Activated T-cell treated with anti-CD3 and anti-CD28 coated beads, Interleukin-2, amount 50 U/mL, for 24 hours (primary cell): Measurements from ENCODE around the gene LRRC40.
"Not testable (repeated sequence)": the region's sequence is repeated elsewhere in the genome, so short reads cannot be mapped to it uniquely, and the experiment has no call there.

ENCODE experiments used
- DNase-seq: peaks from one replicate; pipeline ENCODE4 v3.0.0-alpha.2; 2020
- H3K27ac Mint-ChIP-seq: 2 replicates; pipeline ENCODE4 v1.8.0; 2020; ENCODE audit warnings: mild to moderate bottlenecking, mixed read lengths
- H3K27me3 Mint-ChIP-seq: 2 replicates; pipeline ENCODE4 v1.8.0; 2020; ENCODE audit warnings: mixed read lengths
- H3K36me3 Mint-ChIP-seq: 2 replicates; pipeline ENCODE4 v1.8.0; 2020; ENCODE audit warnings: low read depth, mixed read lengths
- H3K4me1 Mint-ChIP-seq: 2 replicates; pipeline ENCODE4 v1.8.0; 2020; ENCODE audit warnings: low read depth, mixed read lengths
- H3K4me3 Mint-ChIP-seq: 2 replicates; pipeline ENCODE4 v1.8.0; 2020; ENCODE audit warnings: mild to moderate bottlenecking, moderate library complexity, mixed read lengths
- H3K9me3 Mint-ChIP-seq: 2 replicates; pipeline ENCODE4 v1.8.0; 2020; ENCODE audit warnings: mixed read lengths

Gene LRRC40

DNA sequence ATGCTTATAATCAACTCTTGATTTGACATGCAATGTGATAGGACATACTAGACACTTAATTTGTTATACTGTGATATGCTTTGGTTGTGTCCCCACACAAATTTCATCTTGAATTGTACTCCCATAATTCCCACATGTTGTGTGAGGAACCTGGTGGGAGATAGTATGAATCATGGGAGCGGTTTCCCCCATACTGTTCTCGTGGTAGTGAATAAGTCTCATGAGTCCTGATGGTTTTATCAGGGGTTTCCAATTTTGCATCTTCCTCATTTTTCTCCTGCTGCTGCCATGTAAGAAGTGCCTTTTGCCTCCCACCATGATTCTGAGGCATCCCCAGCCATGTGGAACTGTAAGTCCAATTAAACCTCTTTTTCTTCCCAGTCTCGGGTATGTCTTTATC lies 20.2 kb downstream of the LRRC40 start:
- H3K36me3 Mint-ChIP-seq = peaks cover 51% of the 10 kb centered on the region
- DNase-seq, H3K27me3 Mint-ChIP-seq, H3K4me3 Mint-ChIP-seq, H3K27ac Mint-ChIP-seq, H3K9me3 Mint-ChIP-seq: not testable (repeated sequence)
- peaks cover 17% of the 10 kb centered on the region for H3K4me1 Mint-ChIP-seq

GRCh38 chr1:70171512-70171911 lies 33.9 kb downstream of the LRRC40 start:
- Mint-ChIP-seq H3K27me3 (no peaks in the 10 kb centered on the region), H3K4me1 (peaks cover 13% of the 10 kb centered on the region), H3K36me3 (peaks cover 75% of the 10 kb centered on the region), H3K4me3 (no peak overlapping the region), H3K9me3 (no peaks in the 10 kb centered on the region), H3K27ac (no peak overlapping the region)
- DNase-seq = no peak

- peaks cover 13% of the 10 kb centered on the region for H3K4me1 Mint-ChIP-seq
- H3K4me3 Mint-ChIP-seq = no peak overlapping the region
- H3K27ac Mint-ChIP-seq = peak overlapping the region; percentile 69
- peaks cover 71% of the 10 kb centered on the region for H3K36me3 Mint-ChIP-seq
- DNase-seq = no peak
- no peaks in the 10 kb centered on the region for H3K9me3 Mint-ChIP-seq
- H3K27me3 Mint-ChIP-seq = no peaks in the 10 kb centered on the region
Measured at GRCh38 chr1:70169018-70169839, 36.1 kb downstream of the LRRC40 start.

GRCh38 chr1:70168283-70168682 lies 37.1 kb downstream of the LRRC40 start:
- DNase-seq = no peak
- Mint-ChIP-seq H3K27ac (no peak overlapping the region), H3K36me3 (peaks cover 70% of the 10 kb centered on the region), H3K4me1 (peaks cover 13% of the 10 kb centered on the region), H3K27me3 (no peaks in the 10 kb centered on the region), H3K9me3 (no peaks in the 10 kb centered on the region), H3K4me3 (no peak overlapping the region)

DNA sequence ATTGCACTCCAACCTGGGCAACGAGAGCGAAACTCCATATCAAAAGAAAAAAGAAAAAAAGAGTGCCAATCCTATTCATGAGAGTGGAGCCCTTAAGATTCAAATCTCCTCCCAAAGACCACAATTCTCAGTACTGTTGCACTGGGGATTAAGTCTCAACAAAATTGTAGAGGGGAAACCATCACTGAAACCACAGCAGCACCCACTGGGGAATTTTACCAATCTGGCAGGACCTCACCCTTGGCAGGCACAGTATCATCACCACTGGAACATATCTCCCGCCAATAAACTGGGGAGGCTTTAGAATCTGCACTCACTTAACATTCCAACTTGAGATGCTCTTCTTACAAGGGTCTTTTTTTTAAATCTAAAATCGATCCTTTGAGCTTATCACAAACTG lies 41.0 kb downstream of the LRRC40 start:
- Mint-ChIP-seq H3K27me3 (no peaks in the 10 kb centered on the region), H3K27ac (no peak overlapping the region), H3K4me3 (no peak overlapping the region), H3K4me1 (peaks cover 7% of the 10 kb centered on the region), H3K9me3 (no peaks in the 10 kb centered on the region), H3K36me3 (peaks cover 72% of the 10 kb centered on the region)
- no peak for DNase-seq

GRCh38 chr1:70156529-70157120 lies 48.8 kb downstream of the LRRC40 start:
- no peak for DNase-seq
- H3K9me3 Mint-ChIP-seq = no peaks in the 10 kb centered on the region
- H3K4me1 Mint-ChIP-seq = no peaks in the 10 kb centered on the region
- no peak overlapping the region for H3K27ac Mint-ChIP-seq
- H3K27me3 Mint-ChIP-seq = no peaks in the 10 kb centered on the region
- H3K36me3 Mint-ChIP-seq = peaks cover 53% of the 10 kb centered on the region
- H3K4me3 Mint-ChIP-seq = no peak overlapping the region

- no peak overlapping the region for H3K27ac Mint-ChIP-seq
- H3K36me3 Mint-ChIP-seq = peaks cover 51% of the 10 kb centered on the region
- H3K4me3 Mint-ChIP-seq = no peak overlapping the region
- H3K9me3 Mint-ChIP-seq = no peaks in the 10 kb centered on the region
- no peak for DNase-seq
- no peaks in the 10 kb centered on the region for H3K4me1 Mint-ChIP-seq
- H3K27me3 Mint-ChIP-seq = no peaks in the 10 kb centered on the region
Measured at GRCh38 chr1:70153739-70154138, 51.6 kb downstream of the LRRC40 start.

GRCh38 chr1:70150444-70150843 lies 54.9 kb downstream of the LRRC40 start:
- no peak overlapping the region for H3K4me3 Mint-ChIP-seq
- no peak for DNase-seq
- peaks cover 66% of the 10 kb centered on the region for H3K36me3 Mint-ChIP-seq
- no peak overlapping the region for H3K27ac Mint-ChIP-seq
- H3K9me3 Mint-ChIP-seq = no peaks in the 10 kb centered on the region
- H3K4me1 Mint-ChIP-seq = no peaks in the 10 kb centered on the region
- no peaks in the 10 kb centered on the region for H3K27me3 Mint-ChIP-seq

DNA sequence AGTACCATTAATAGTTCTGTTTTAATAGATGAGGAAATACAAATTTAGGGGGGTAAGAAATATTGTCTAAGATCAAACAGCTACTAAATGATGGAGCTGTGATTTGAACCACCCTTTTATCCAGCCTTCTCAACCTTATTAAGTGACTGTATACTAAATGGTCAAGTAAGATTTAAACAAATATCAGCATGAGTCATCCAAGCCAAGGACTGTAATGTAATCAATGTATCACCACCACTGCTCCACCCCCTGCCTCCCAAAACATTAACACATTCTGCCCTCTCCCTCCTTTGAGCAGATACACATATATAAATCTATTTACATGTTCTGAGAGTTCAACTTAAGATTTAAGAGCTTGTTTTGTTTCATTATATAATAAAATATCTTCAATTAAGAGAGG lies 58.9 kb downstream of the LRRC40 start:
- no peak for DNase-seq
- Mint-ChIP-seq H3K4me3 (no peak overlapping the region), H3K4me1 (no peaks in the 10 kb centered on the region), H3K9me3 (no peaks in the 10 kb centered on the region), H3K27me3 (no peaks in the 10 kb centered on the region), H3K36me3 (peaks cover 52% of the 10 kb centered on the region), H3K27ac (no peak overlapping the region)

DNA sequence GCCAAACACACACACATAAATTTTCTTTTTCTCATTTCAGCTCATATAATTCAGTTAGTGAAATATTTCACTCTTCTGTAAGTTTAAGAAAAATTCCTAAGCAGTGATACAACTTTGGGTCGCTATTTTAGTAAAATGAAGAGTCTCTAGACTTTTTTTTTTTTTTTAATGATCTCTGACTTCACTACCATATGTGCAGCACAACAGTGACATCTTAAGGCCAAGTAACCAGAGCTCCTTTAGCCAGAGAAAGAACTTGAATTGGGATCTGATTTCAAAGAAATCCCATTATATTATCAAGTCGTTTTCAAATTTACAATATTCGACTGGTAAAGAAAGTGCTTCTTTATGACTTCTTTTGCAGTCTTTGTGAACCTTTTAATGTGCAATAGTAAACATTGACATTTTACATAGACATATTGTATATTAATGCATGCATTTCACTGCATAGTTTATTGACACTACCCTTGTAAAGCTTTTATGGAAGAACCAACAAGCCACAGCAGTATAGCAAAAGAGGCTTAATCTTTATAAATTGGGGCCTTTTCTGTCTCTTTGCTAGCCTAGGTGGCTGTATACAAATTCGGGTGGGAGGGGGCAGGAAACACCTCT lies 62.2 kb downstream of the LRRC40 start:
- Mint-ChIP-seq H3K4me3 (no peak overlapping the region), H3K27ac (no peak overlapping the region), H3K36me3 (peaks cover 29% of the 10 kb centered on the region), H3K4me1 (no peaks in the 10 kb centered on the region), H3K27me3 (no peaks in the 10 kb centered on the region), H3K9me3 (no peaks in the 10 kb centered on the region)
- no peak for DNase-seq

- peaks cover 19% of the 10 kb centered on the region for H3K36me3 Mint-ChIP-seq
- no peaks in the 10 kb centered on the region for H3K4me1 Mint-ChIP-seq
- H3K9me3 Mint-ChIP-seq = no peaks in the 10 kb centered on the region
- H3K27me3 Mint-ChIP-seq = no peaks in the 10 kb centered on the region
- no peak overlapping the region for H3K27ac Mint-ChIP-seq
- no peak overlapping the region for H3K4me3 Mint-ChIP-seq
- DNase-seq = no peak
Measured at GRCh38 chr1:70142075-70142474, 63.3 kb downstream of the LRRC40 start.

DNA sequence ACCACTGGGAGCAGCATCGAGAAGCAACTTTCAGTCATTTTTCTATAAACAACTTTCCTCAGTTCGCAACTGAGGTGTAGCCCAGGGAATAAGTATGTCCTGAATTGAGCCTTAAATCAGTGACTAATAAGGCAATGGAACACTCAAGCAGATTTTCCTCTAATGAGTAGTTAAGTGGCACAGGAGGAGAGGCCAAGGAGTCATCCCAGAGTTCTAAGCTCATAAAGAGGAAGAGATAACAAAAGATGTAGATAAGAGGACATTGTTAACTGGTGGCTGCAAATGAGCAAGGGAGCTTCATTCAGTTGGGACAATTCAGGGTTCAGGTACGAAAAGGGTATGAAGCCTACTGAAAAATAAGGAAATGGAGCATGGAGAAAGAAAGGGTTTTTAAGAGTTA lies 64.5 kb downstream of the LRRC40 start:
- Mint-ChIP-seq H3K4me3 (no peak overlapping the region), H3K9me3 (no peaks in the 10 kb centered on the region), H3K27me3 (no peaks in the 10 kb centered on the region), H3K36me3 (peaks cover 10% of the 10 kb centered on the region), H3K4me1 (no peaks in the 10 kb centered on the region), H3K27ac (no peak overlapping the region)
- DNase-seq = no peak

DNA sequence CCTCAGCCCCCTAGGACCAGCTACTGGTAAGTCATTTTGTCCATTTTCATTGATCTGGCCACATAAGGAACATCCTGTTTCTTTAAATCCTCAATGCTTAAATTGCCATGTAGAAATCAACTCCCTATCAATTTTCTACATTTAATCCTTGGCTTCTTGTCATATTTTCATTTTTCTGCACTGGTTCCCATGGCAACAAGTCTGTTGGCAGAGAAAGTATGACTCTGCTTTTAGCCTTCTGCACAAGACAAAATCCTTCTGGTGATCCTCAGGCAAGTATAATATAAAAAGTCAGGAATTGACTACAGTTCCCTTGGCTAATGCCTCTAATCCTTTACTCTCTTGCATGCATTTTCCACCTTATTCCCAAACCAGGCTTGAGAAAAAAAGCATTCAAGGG lies 65.0 kb downstream of the LRRC40 start:
- Mint-ChIP-seq H3K4me3 (no peak overlapping the region), H3K27me3 (no peaks in the 10 kb centered on the region), H3K36me3 (peaks cover 7% of the 10 kb centered on the region), H3K9me3 (no peaks in the 10 kb centered on the region), H3K27ac (no peak overlapping the region), H3K4me1 (no peaks in the 10 kb centered on the region)
- DNase-seq = no peak

DNA sequence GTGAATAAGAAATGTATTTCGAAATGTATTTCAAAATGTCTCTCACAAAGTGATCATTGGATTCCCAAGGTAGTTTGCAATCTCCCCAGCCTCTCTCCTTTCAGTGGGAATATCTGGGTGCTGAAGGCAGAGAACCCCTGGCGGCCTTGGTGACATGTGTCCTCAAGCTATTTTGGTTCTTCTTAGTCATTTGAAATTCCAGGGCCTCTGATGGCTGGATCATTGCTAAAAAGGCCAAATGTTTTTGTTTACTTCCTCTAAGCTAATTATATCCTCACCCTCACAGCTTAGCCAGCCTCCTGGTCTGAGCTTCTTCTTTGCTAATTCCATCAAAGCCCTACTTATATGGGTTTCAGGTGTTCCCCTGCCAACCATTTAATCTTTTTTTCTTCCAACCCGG lies 71.2 kb downstream of the LRRC40 start:
- Mint-ChIP-seq H3K9me3 (no peaks in the 10 kb centered on the region), H3K36me3 (no peaks in the 10 kb centered on the region), H3K27me3 (peaks cover 7% of the 10 kb centered on the region), H3K4me3 (no peak overlapping the region), H3K27ac (no peak overlapping the region), H3K4me1 (peaks cover 3% of the 10 kb centered on the region)
- DNase-seq = no peak

GRCh38 chr1:70117046-70117445 lies 88.3 kb downstream of the LRRC40 start:
- H3K9me3 Mint-ChIP-seq = no peaks in the 10 kb centered on the region
- no peaks in the 10 kb centered on the region for H3K4me1 Mint-ChIP-seq
- H3K36me3 Mint-ChIP-seq = no peaks in the 10 kb centered on the region
- H3K27me3 Mint-ChIP-seq = peaks cover 21% of the 10 kb centered on the region
- no peak overlapping the region for H3K4me3 Mint-ChIP-seq
- no peak for DNase-seq
- no peak overlapping the region for H3K27ac Mint-ChIP-seq
